Measurements from ENCODE around the gene USP49. TPM values are rescaled to one million over a fixed set of nuclear protein-coding genes. Genes with fewer than 3 reads are reported as not detected.

The USP49 gene
- total and polyA plus RNA-seq, 2 donors = 1.1 to 3.0 TPM

DNA sequence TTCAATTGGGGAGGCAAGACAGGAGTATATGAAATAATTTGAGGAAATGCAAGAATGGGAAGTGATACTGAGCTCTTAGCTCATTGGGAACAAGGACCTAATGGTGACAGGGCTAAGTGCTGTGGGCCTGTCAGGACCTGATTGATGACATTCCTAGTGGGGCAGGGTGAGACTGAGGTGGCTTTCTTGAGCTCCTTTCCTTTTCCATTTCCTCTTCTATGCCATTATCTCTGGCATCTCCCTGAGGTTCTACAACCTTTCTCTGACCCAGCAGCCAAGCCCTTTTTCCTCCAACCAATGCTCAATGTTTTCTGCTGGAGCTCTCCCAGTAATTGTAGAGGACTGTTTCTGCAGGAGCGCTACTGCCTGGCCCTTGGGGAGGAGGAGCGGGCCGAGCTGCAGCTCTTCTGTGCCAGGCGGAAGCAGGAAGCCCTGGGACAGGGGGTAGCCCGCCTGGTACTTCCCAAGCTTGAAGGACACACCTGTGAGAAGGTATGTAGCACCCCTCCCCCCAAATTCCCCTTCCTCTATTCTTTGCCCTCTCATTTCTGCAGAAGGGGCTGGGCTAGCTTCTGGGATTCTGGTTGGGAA, 110.5 kb downstream of the USP49 start:
- H3K4me3 ChIP-seq (ENCODE audit: low read length in 2 of 2) = no peak overlapping the region
- 88% methylated on average over 5 of the region's 5 CpGs for WGBS
- peaks cover 16 to 40% of the 10 kb centered on the region in 2 donors for H3K4me1 ChIP-seq (ENCODE audit: control insufficient read depth in 2 of 2, insufficient read depth in 2 of 2, low read length in 2 of 2)
- no peak for DNase-seq (ENCODE audit: low read depth in 6 of 9, low spot score in 9 of 9)
- peaks cover 0 to 4% of the 10 kb centered on the region in 2 donors for H3K9me3 ChIP-seq (ENCODE audit: control insufficient read depth in 2 of 2, insufficient read depth in 1 of 2, low read length in 1 of 2)
- H3K36me3 ChIP-seq (ENCODE audit: control insufficient read depth in 2 of 2, insufficient read depth in 2 of 2, low read length in 1 of 2) = peaks cover 0 to 9% of the 10 kb centered on the region in 2 donors
- peaks cover 13 to 48% of the 10 kb centered on the region in 2 donors for H3K27me3 ChIP-seq (ENCODE audit: control insufficient read depth in 2 of 2, insufficient read depth in 1 of 2, low read length in 1 of 2)
- no peak overlapping the region for H3K27ac ChIP-seq (ENCODE audit: low read depth in 1 of 2, low read length in 1 of 2)

DNA sequence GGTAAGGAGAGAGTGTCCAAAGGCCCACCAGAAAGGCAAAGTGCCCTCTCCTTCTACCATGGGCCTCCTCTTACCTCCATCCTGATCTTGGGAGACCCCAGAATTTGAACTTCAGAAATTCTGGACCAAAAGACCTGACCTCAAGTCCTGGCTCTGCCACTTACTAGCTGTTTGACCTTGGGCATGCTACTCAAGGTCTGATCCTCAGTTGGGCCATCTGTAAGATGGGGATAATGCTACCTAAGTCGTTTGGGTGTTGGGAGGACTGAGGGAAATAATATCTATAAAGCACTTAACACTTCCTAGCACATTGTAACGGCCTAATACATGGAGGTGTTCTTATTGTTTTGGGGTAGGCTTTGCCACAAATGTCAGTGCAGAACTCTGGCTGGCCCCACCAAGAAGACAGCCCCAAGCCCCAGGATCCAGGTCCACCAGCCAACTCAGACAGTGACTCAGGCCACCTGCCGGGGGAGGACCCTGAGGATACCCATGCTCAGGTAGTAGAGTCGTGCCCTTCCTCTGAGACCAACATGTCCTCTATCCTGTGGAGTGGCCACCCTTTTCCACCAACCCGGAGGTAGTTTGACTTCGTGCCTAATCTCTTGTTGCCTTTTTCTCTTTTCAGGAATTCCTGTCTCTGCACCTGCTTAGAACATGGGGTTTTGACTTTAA, 111.9 kb downstream of the USP49 start:
- 90% methylated on average over 6 of the region's 6 CpGs for WGBS

DNA sequence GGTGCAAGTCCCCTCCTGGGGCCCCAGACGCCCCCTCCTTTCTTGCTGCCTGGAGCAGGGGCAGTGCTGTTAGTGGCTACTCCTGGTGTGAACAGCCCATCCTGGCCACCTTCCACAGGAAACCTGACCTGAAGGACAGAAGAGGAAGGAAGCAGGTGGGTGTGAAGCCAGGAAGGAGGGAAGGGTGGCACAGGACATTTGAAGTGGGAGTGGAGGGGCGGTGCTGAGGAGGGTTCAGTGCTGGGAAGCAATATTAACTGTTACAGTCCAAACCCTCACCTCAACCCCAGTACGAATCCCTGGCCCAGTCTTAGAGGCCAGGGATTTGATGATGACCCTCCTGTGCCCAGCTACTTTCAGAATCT, 113.8 kb downstream of the USP49 start:
- Histone ChIP-seq H3K27ac (ENCODE audit: low read depth in 1 of 2, low read length in 1 of 2) (no peak overlapping the region), H3K4me3 (ENCODE audit: low read length in 2 of 2) (no peak overlapping the region), H3K4me1 (ENCODE audit: control insufficient read depth in 2 of 2, insufficient read depth in 2 of 2, low read length in 2 of 2) (peaks cover 17 to 39% of the 10 kb centered on the region in 2 donors), H3K36me3 (ENCODE audit: control insufficient read depth in 2 of 2, insufficient read depth in 2 of 2, low read length in 1 of 2) (peaks cover 0 to 4% of the 10 kb centered on the region in 2 donors), H3K9me3 (ENCODE audit: control insufficient read depth in 2 of 2, insufficient read depth in 1 of 2, low read length in 1 of 2) (peaks cover 0 to 4% of the 10 kb centered on the region in 2 donors), H3K27me3 (ENCODE audit: control insufficient read depth in 2 of 2, insufficient read depth in 1 of 2, low read length in 1 of 2) (peaks cover 13 to 48% of the 10 kb centered on the region in 2 donors)
- DNase-seq (ENCODE audit: low read depth in 6 of 9, low spot score in 9 of 9) = no peak
- WGBS = 39% methylated on average over 3 of the region's 3 CpGs

More for the DNA sequence above, 111.9 kb downstream of the USP49 start:
- Histone ChIP-seq H3K27ac (ENCODE audit: low read depth in 1 of 2, low read length in 1 of 2) (no peak overlapping the region), H3K36me3 (ENCODE audit: control insufficient read depth in 2 of 2, insufficient read depth in 2 of 2, low read length in 1 of 2) (no peaks in the 10 kb centered on the region), H3K4me1 (ENCODE audit: control insufficient read depth in 2 of 2, insufficient read depth in 2 of 2, low read length in 2 of 2) (peaks cover 17 to 39% of the 10 kb centered on the region in 2 donors), H3K9me3 (ENCODE audit: control insufficient read depth in 2 of 2, insufficient read depth in 1 of 2, low read length in 1 of 2) (peaks cover 0 to 4% of the 10 kb centered on the region in 2 donors), H3K4me3 (ENCODE audit: low read length in 2 of 2) (no peak overlapping the region), H3K27me3 (ENCODE audit: control insufficient read depth in 2 of 2, insufficient read depth in 1 of 2, low read length in 1 of 2) (peaks cover 13 to 48% of the 10 kb centered on the region in 2 donors)
- no peak for DNase-seq (ENCODE audit: low read depth in 6 of 9, low spot score in 9 of 9)

DNA sequence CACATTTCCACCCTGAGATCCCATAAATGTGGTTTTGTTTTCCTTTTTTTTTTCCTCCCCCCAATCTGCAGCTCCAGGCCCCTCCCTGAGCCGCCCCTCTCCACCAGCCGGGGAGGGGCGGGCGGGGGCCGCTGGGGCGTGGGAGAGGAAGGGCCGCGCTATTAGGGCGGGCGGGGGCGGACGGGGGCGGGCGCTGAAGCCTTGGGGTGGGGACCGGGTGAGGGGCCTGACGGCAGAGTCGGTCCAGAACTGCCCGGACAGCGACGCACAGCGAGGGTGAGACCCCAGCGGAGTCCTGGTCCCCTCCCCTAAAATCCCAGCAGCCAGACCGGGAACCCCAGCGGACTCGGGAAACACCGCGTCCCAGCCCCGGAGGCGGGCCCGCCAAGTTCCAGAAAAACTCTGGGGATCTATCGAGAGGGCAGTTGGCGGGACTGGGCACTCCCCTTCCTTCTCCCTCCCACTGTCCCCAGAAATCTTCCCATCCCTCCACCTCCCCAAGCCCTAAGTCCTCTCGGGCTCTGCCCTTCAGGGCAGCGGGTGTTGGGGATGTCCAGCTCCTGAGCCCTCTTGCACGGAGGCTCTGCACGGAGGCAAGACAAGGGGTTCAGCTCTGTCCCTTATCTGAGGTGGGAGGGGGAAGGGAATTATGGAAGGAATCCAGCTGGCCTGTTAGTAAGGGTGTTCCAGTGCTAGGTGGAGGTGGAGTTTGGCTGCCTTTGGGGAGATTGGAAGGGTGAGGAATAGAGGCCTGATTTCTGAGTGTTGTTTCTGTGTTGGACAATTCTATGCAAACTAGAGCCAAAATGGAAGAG, 114.4 kb downstream of the USP49 start, which contains the start of gene PRICKLE4:
Gene PRICKLE4 (plus strand): TSS at position 232 of the 815 bp plus-strand sequence. CDS start 2,692 bp downstream, outside the sequence.
- 2% methylated on average over 36 of the region's 36 CpGs for WGBS
- peaks cover 13 to 44% of the 10 kb centered on the region in 2 donors for H3K27me3 ChIP-seq (ENCODE audit: control insufficient read depth in 2 of 2, insufficient read depth in 1 of 2, low read length in 1 of 2)
- DNase-seq (ENCODE audit: low read depth in 6 of 9, low spot score in 9 of 9) = no peak
- H3K36me3 ChIP-seq (ENCODE audit: control insufficient read depth in 2 of 2, insufficient read depth in 2 of 2, low read length in 1 of 2) = peaks cover 0 to 4% of the 10 kb centered on the region in 2 donors
- peaks cover 11 to 33% of the 10 kb centered on the region in 2 donors for H3K4me1 ChIP-seq (ENCODE audit: control insufficient read depth in 2 of 2, insufficient read depth in 2 of 2, low read length in 2 of 2)
- H3K4me3 ChIP-seq (ENCODE audit: low read length in 2 of 2) = peak within 1 kb of the TSS; percentile 61 to 80
- H3K27ac ChIP-seq (ENCODE audit: low read depth in 1 of 2, low read length in 1 of 2) = peak within 1 kb of the TSS; percentile 26 to 34
- no peaks in the 10 kb centered on the region for H3K9me3 ChIP-seq (ENCODE audit: control insufficient read depth in 2 of 2, insufficient read depth in 1 of 2, low read length in 1 of 2)

DNA sequence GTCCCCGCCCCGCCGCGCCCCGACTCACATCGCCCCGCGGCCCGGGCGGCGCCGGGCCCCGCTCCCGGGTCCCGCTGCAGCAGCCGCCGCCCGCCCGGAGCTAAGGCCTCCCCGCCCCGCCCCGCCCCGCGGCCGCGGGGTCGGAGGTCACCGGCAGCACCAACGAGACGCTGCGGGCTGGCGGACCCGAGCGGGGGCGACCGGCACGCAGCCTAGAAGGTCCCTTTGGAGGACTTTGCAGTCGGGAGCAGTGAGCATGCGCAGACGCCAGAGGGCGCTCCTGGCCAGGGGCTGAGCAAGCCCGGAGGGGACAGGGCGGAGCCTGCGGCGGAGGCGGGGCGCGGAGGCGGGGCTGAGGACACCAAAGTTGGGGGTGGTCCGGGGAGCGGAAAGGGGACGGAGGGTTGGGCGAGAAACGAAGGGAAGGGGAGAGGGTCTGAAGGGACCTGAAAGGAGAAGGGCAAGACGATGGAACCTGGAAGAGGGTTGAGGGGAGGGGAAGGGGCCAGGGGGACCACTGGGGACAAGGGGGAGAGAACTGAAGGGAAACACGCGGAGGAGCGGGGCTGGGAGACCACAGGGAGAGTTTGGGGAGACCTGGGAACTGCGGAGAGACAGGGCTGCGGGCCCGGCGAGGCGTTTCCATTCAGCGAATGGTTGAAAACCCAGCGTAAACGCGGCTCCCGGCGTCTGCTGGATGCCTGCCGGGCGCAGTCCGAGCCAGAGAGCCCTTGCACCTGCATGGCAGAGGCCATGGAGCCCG, 115.2 kb downstream of the USP49 start, which contains the start of gene FRS3:
Gene FRS3 (minus strand): TSS at position 113 of the 763 bp plus-strand sequence. CDS start 2,913 bp downstream, outside the sequence.
- Histone ChIP-seq H3K36me3 (ENCODE audit: control insufficient read depth in 2 of 2, insufficient read depth in 2 of 2, low read length in 1 of 2) (peaks cover 6 to 11% of the 10 kb centered on the region in 2 donors), H3K4me3 (ENCODE audit: low read length in 2 of 2) (peak within 1 kb of the TSS; percentile 61 to 80), H3K27ac (ENCODE audit: low read depth in 1 of 2, low read length in 1 of 2) (peak within 1 kb of the TSS; percentile 26 to 34), H3K27me3 (ENCODE audit: control insufficient read depth in 2 of 2, insufficient read depth in 1 of 2, low read length in 1 of 2) (peaks cover 13 to 38% of the 10 kb centered on the region in 2 donors), H3K9me3 (ENCODE audit: control insufficient read depth in 2 of 2, insufficient read depth in 1 of 2, low read length in 1 of 2) (no peaks in the 10 kb centered on the region), H3K4me1 (ENCODE audit: control insufficient read depth in 2 of 2, insufficient read depth in 2 of 2, low read length in 2 of 2) (peaks cover 10 to 25% of the 10 kb centered on the region in 2 donors)
- under 1% methylated on average over 73 of the region's 73 CpGs for WGBS
- DNase-seq (ENCODE audit: low read depth in 6 of 9, low spot score in 9 of 9) = peak; percentile 89 to 99 (median 96)

DNA sequence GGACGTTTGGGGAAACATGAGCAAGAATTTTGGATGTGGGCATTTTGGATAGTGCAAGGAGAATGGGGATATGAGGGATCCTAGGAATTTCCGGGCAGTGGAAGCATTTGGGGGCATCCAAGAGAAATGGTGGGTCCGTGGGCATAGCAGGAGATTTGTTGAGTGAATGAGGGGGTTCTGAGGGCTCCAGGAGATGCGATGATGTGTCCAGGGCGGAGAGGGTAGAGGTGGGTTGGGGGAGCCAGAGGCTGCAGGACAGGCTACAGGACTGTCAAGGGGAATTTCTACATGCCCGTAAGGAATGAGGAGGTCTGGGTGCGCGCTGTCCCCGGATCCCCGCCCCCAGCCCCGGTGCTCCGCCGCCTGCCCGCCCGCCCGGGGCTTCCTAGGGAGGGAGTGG, 115.8 kb downstream of the USP49 start:
- H3K4me1 ChIP-seq (ENCODE audit: control insufficient read depth in 2 of 2, insufficient read depth in 2 of 2, low read length in 2 of 2) = peaks cover 10 to 21% of the 10 kb centered on the region in 2 donors
- H3K27me3 ChIP-seq (ENCODE audit: control insufficient read depth in 2 of 2, insufficient read depth in 1 of 2, low read length in 1 of 2) = peaks cover 13 to 35% of the 10 kb centered on the region in 2 donors
- peak overlapping the region; percentile 39 to 80 for H3K4me3 ChIP-seq (ENCODE audit: low read length in 2 of 2)
- no peak overlapping the region for H3K27ac ChIP-seq (ENCODE audit: low read depth in 1 of 2, low read length in 1 of 2)
- H3K36me3 ChIP-seq (ENCODE audit: control insufficient read depth in 2 of 2, insufficient read depth in 2 of 2, low read length in 1 of 2) = peaks cover 9 to 17% of the 10 kb centered on the region in 2 donors
- no peak for DNase-seq (ENCODE audit: low read depth in 6 of 9, low spot score in 9 of 9)
- WGBS = 11% methylated on average over 16 of the region's 16 CpGs
- no peaks in the 10 kb centered on the region for H3K9me3 ChIP-seq (ENCODE audit: control insufficient read depth in 2 of 2, insufficient read depth in 1 of 2, low read length in 1 of 2)

DNA sequence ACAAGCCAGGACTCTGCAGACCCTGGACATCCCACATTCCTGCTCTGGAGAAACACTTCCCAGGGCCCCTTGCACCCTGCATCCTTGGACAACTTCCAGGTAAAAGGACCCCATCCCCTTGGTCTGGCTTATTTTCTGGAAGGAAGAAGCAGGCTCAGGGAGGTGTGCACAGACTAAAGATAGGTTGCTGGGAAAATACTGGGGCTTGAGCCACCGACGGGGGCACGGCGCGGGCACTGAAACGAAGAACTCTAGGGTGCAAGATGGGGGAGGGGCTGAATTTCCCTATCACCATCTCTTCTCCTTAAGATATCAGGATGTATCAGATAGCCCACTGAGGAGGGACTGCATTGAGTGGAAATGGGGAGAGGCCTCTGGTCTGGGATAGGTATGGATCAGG, 116.3 kb downstream of the USP49 start:
- H3K4me3 ChIP-seq (ENCODE audit: low read length in 2 of 2) = no peak overlapping the region
- peaks cover 13 to 31% of the 10 kb centered on the region in 2 donors for H3K27me3 ChIP-seq (ENCODE audit: control insufficient read depth in 2 of 2, insufficient read depth in 1 of 2, low read length in 1 of 2)
- H3K4me1 ChIP-seq (ENCODE audit: control insufficient read depth in 2 of 2, insufficient read depth in 2 of 2, low read length in 2 of 2) = peaks cover 10 to 21% of the 10 kb centered on the region in 2 donors
- WGBS = 82% methylated on average over 6 of the region's 6 CpGs
- H3K36me3 ChIP-seq (ENCODE audit: control insufficient read depth in 2 of 2, insufficient read depth in 2 of 2, low read length in 1 of 2) = peaks cover 12 to 21% of the 10 kb centered on the region in 2 donors
- no peak overlapping the region for H3K27ac ChIP-seq (ENCODE audit: low read depth in 1 of 2, low read length in 1 of 2)
- no peaks in the 10 kb centered on the region for H3K9me3 ChIP-seq (ENCODE audit: control insufficient read depth in 2 of 2, insufficient read depth in 1 of 2, low read length in 1 of 2)
- DNase-seq (ENCODE audit: low read depth in 6 of 9, low spot score in 9 of 9) = no peak

DNA sequence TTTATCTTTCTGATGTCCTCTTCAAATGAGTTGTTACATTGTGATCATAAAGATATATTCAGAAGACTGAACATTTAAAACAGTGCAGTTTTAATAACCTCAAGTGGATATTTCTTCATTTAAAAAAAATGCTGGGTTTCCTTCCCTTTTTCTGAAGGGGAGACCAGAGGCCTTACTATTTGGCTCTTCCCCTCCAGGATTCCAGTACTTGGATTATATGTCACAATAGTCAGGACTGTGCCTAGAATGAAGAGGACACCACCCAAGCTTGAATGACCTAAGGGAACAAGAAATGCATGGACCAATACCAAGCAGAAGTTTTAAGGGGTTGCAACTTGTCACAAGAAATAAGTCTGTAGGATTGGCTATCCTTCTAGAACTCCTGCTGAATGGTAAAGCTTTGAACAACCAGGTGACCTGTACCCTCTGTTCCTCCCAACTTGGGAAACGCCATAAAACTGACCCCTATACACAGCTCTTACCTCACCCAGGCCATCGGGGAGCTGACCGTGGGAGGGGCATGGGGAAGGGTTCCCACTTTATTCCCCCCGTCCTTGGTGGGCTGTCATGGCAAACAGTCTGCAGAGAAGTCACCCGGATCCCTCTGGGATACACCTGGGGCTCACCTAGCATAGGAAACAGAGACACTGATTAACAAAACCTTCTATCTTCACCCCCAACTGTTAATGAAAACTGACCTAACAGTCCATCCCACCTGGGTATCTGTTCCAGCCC, 117.5 kb downstream of the USP49 start:
- H3K27me3 ChIP-seq (ENCODE audit: control insufficient read depth in 2 of 2, insufficient read depth in 1 of 2, low read length in 1 of 2) = peaks cover 13 to 22% of the 10 kb centered on the region in 2 donors
- peaks cover 12 to 21% of the 10 kb centered on the region in 2 donors for H3K36me3 ChIP-seq (ENCODE audit: control insufficient read depth in 2 of 2, insufficient read depth in 2 of 2, low read length in 1 of 2)
- H3K9me3 ChIP-seq (ENCODE audit: control insufficient read depth in 2 of 2, insufficient read depth in 1 of 2, low read length in 1 of 2) = no peaks in the 10 kb centered on the region
- H3K4me3 ChIP-seq (ENCODE audit: low read length in 2 of 2) = no peak overlapping the region
- 95% methylated on average over 5 of the region's 5 CpGs for WGBS
- no peak overlapping the region for H3K27ac ChIP-seq (ENCODE audit: low read depth in 1 of 2, low read length in 1 of 2)
- peaks cover 10 to 21% of the 10 kb centered on the region in 2 donors for H3K4me1 ChIP-seq (ENCODE audit: control insufficient read depth in 2 of 2, insufficient read depth in 2 of 2, low read length in 2 of 2)
- DNase-seq (ENCODE audit: low read depth in 6 of 9, low spot score in 9 of 9) = no peak
